Lower lobe of right lung (tissue), 2 donors: ENCODE measurements around the gene GGT6. TPM values are rescaled to one million over a fixed set of nuclear protein-coding genes. Genes with fewer than 3 reads are reported as not detected.
A peak's percentile ranks its signal among the peaks of the same experiment; 100 is the strongest.

Experiments used
- ATAC-seq, 2 donors: fragments of 200-7000 bp; cut with Tn5 transposase; one replicate each; pipeline ENCODE4 v1.9.1; 2020 to 2022; ENCODE audit warnings: mild to moderate bottlenecking in 2 of 2, moderate library complexity in 2 of 2
- DNase-seq: peaks from one replicate; pipeline ENCODE4 v3.0.0-alpha.2; 2020
- H3K27ac ChIP-seq: fragments of 200-600 bp; one replicate; pipeline ENCODE4 v1.8.0; 2022
- H3K27me3 ChIP-seq: fragments of 200-600 bp; one replicate; pipeline ENCODE4 v1.8.0; 2022; ENCODE audit warnings: low read depth
- H3K36me3 ChIP-seq: fragments of 200-600 bp; one replicate; pipeline ENCODE4 v1.8.0; 2022; ENCODE audit warnings: mild to moderate bottlenecking
- H3K4me1 ChIP-seq: fragments of 200-600 bp; one replicate; pipeline ENCODE4 v1.8.0; 2022
- H3K4me3 ChIP-seq: fragments of 200-600 bp; one replicate; pipeline ENCODE4 v1.8.0; 2022; ENCODE audit warnings: mild to moderate bottlenecking
- H3K9me3 ChIP-seq: fragments of 200-600 bp; one replicate; pipeline ENCODE4 v1.8.0; 2022
- intact Hi-C: fragments of 100-400 bp; cut with DNase I; formaldehyde crosslinking; loops from one replicate; pipeline ENCODE4 v1.11.0; 2022
- total RNA-seq: library from RNA; stranded (reverse); fragmentation: NEBNext Ultra II Directional; extraction: Animal tissue kit (Norgen Biotek cat#: 25700); gene quantifications from one replicate; pipeline ENCODE4 v1.2.1, GENCODE V29; 2021
- TF ChIP-seq, protein P1 (sequence below): fragments of 200-600 bp; IDR thresholded peaks from one replicate; pipeline ENCODE4 v1.8.0; 2022; ENCODE audit warnings: antibody characterized with exemption, mild to moderate bottlenecking
- donor health status: DM: no; HTN: yes; CAD: no; lungs with severe emphysema.

The GGT6 gene
- total RNA-seq, 1 donor from 2014 or later = 3.7 TPM

DNA sequence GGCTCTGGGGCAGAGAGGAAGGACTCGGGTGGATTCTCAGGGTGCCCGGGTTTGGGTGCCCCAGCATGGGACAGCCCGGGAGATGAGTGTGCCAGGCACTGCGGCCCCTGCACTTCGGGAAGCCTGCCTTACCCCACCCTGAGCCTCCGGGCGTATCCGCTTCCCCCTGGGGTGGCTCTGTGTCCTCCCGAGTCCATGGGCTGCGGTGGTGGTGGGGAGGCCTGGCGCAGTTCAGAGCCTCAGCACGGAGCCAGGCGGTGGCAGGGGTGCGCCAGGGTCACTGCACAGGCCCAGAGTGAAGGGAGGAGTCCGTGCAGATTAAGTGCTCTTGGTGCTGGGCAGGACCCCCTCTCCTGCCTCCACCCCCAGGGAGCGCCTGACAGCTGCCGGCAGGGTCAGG, 25.9 kb downstream of the GGT6 start:
- H3K9me3 ChIP-seq = no peaks in the 10 kb centered on the region
- H3K27me3 ChIP-seq = no peaks in the 10 kb centered on the region
- DNase-seq (no peak), ATAC-seq (no peak)
- intact Hi-C loops = no loop called here
- peak overlapping the region; percentile 77 for H3K27ac ChIP-seq
- peaks cover 34% of the 10 kb centered on the region for H3K36me3 ChIP-seq
- H3K4me1 ChIP-seq = peaks cover 89% of the 10 kb centered on the region
- H3K4me3 ChIP-seq = no peak overlapping the region
- TF ChIP-seq, protein P1, sequence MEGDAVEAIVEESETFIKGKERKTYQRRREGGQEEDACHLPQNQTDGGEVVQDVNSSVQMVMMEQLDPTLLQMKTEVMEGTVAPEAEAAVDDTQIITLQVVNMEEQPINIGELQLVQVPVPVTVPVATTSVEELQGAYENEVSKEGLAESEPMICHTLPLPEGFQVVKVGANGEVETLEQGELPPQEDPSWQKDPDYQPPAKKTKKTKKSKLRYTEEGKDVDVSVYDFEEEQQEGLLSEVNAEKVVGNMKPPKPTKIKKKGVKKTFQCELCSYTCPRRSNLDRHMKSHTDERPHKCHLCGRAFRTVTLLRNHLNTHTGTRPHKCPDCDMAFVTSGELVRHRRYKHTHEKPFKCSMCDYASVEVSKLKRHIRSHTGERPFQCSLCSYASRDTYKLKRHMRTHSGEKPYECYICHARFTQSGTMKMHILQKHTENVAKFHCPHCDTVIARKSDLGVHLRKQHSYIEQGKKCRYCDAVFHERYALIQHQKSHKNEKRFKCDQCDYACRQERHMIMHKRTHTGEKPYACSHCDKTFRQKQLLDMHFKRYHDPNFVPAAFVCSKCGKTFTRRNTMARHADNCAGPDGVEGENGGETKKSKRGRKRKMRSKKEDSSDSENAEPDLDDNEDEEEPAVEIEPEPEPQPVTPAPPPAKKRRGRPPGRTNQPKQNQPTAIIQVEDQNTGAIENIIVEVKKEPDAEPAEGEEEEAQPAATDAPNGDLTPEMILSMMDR = no peak

DNA sequence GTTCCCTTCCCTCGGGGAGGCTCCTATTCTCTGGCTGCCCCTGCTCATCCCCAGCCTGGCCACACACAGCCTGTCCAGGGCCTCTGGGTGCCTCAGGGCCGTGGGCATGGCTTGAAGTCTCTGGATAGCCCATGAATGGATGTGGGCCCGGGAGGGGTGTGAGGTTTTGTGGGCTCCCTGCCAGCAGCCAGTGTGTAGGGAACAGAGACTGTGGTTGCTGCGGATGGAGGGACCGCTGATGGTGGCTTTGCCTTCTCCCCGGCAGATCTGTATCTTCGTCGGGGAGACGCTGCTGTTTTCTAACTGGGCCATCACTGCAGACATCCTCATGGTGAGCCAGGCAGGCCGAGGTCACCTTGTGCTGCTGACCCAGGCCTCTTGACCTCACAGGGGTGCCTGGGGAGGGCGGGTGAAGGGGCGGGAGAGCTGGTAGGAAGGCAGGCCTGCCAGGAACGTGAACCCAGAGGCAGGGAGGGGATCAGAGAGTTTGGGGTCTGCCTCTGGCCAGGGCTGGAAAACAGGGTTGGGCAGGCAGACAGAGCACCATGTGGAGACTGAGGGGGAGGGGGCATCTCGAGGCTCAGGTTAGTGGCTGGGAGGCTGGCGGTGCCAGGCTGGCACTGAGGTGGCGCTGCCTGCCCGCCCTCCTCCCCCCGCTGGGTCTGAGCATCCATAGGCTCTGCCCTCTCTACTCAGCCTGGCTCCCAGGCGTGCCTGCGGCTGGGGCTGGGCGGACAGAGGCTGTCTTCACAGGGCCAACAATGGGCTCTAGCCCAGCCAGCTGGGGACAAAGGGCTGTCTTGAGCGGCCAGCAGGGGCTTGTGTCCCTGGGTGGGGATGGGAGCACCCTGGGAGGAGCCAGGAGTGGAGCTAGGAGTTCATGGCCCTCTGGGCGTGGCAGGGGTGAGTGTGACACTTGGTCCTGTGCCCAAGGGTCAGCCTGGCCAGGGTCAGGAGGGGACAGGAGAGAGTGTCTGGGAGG, 26.6 kb downstream of the GGT6 start:
- Histone ChIP-seq H3K36me3 (peaks cover 27% of the 10 kb centered on the region), H3K4me3 (no peak overlapping the region), H3K27ac (peak overlapping the region; percentile 77), H3K9me3 (no peaks in the 10 kb centered on the region), H3K27me3 (no peaks in the 10 kb centered on the region), H3K4me1 (peaks cover 90% of the 10 kb centered on the region)
- DNase-seq (no peak), ATAC-seq (peak; percentile 10 to 15)
- intact Hi-C loops = no loop called here
- TF ChIP-seq, protein P1 = peak; percentile 21

DNA sequence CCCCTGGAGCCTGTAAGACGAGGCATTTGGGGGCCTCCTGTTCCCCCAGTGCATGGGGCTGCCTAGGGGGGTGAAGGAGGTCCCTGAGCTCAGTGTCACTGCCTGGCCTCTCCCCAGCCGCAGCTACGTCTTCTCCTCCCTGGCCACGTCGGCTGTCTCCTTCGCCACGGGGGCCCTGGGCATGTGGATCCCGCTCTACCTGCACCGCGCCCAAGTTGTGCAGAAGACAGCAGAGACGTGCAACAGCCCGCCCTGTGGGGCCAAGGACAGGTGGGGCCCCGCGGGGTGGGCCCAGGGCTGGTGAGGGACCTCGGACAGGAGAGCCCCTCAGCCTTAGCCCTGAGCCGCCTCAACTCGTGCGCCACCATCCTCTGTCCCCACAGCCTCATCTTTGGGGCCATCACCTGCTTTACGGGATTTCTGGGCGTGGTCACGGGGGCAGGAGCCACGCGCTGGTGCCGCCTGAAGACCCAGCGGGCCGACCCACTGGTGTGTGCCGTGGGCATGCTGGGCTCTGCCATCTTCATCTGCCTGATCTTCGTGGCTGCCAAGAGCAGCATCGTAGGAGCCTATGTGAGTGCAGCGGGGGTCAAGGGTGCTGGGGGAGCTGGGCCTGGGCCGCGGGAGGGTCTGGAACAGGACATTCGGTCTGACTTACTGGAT, 27.4 kb downstream of the GGT6 start:
- intact Hi-C loops = no loop called here
- H3K9me3 ChIP-seq = no peaks in the 10 kb centered on the region

DNA sequence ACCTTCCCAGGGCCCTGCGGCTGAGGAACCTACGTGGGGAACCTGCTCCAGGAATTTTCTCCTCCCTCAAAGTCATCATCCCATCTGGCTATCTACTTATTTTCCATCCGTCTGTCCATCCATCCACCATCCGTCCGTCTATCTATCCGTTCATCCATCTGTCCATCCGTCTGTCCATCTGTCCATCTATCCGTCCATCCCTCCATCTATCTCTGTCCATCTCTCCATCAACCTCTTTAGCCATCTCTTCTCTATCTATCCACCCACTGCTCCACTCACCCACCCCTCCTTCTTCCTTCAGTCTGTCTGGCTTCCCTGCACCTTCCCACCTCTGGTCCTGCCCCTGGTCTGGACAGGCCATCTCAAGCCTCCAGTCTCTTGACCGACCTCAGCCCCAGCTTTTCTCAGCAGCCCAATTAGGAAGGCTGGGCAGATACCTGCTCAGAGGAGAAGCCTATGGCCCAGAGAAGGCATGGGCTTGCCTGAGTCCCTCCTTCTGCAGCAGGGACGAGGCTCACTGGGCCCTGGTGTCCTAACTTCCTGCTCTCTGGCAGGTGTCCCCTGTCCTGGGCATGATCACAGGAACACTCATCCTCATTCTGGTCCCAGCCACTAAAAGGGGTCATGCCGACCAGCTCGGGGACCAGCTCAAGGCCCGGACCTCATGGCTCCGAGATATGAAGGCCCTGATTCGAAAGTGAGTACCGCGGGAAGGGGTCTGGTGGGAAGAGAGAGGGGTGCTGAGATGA, 28.2 kb downstream of the GGT6 start:
- Histone ChIP-seq H3K27ac (peak overlapping the region; percentile 77), H3K36me3 (peaks cover 12% of the 10 kb centered on the region), H3K4me1 (peaks cover 80% of the 10 kb centered on the region), H3K9me3 (no peaks in the 10 kb centered on the region), H3K27me3 (no peaks in the 10 kb centered on the region), H3K4me3 (no peak overlapping the region)
- ATAC-seq (no peak), DNase-seq (no peak)
- intact Hi-C loops = no loop called here
- TF ChIP-seq, protein P1 = no peak

More for the DNA sequence above, 27.4 kb downstream of the GGT6 start:
- H3K4me1 ChIP-seq = peaks cover 82% of the 10 kb centered on the region
- peaks cover 19% of the 10 kb centered on the region for H3K36me3 ChIP-seq
- H3K27ac ChIP-seq = peak overlapping the region; percentile 77
- no peak for DNase-seq
- TF ChIP-seq, protein P1 = no peak
- no peaks in the 10 kb centered on the region for H3K27me3 ChIP-seq
- ATAC-seq = no peak
- H3K4me3 ChIP-seq = no peak overlapping the region
